HEK293 (cell line): ENCODE measurements around the gene PIWIL1.

Source experiments
- CTCF ChIA-PET: fragments of 350-600 bp; formaldehyde crosslinking; extraction: SDS; loops from one replicate; lab custom pipeline; 2021; ENCODE audit warnings: antibody characterized with exemption; lab: Yijun Ruan, JAX
- POLR2A ChIA-PET: fragments of 300-600 bp; formaldehyde crosslinking; extraction: SDS; loops from one replicate; lab custom pipeline; 2020; ENCODE audit warnings: antibody characterized with exemption, inconsistent platforms; lab: Yijun Ruan, JAX
- H3K27ac ChIP-seq: fragments of 200-500 bp; sonication (Bioruptor generic); 2 replicates; pipeline ENCODE4 v1.5.1; 2014; ENCODE audit warnings: low read depth, low read length, control low read depth, inconsistent platforms; ENCODE audit errors: extremely low read depth
- H3K36me3 ChIP-seq, 2 experiments: fragments of 200-500 bp in 1 of 2; sonication (Bioruptor generic) in 1 of 2; 1 replicate in 1 of 2; 2 replicates in 1 of 2; pipeline ENCODE4 v1.5.1; 2014 to 2017; ENCODE audit warnings: inconsistent platforms in 2 of 2, low read length in 2 of 2; ENCODE audit not compliant: control insufficient read depth in 2 of 2, insufficient read depth in 1 of 2
- H3K4me1 ChIP-seq: fragments of 200-500 bp; sonication (Bioruptor generic); 2 replicates; pipeline ENCODE4 v1.5.1; 2014; ENCODE audit warnings: mild to moderate bottlenecking, low read length, inconsistent platforms; ENCODE audit not compliant: control insufficient read depth, insufficient read depth
- H3K4me3 ChIP-seq: 2 replicates; pipeline ENCODE4 v1.5.1; 2011; ENCODE audit warnings: low read depth, mild to moderate bottlenecking, control low read depth, low read length, moderate library complexity
- H3K9me3 ChIP-seq: fragments of 200-500 bp; sonication (Bioruptor generic); 2 replicates; pipeline ENCODE4 v1.5.1; 2014; ENCODE audit warnings: low read depth, low read length, inconsistent platforms; ENCODE audit not compliant: control insufficient read depth, insufficient read depth
- GFI1B ChIP-seq: fragments of 450-650 bp; formaldehyde crosslinking; IDR thresholded peaks from 2 replicates; pipeline ENCODE4 v1.5.1; 2016; ENCODE audit warnings: missing biosample characterization, missing genetic modification characterization
- HIC1 ChIP-seq: fragments of 450-650 bp; formaldehyde crosslinking; IDR thresholded peaks from 2 replicates; pipeline ENCODE4 v1.5.1; 2016; ENCODE audit warnings: missing biosample characterization, missing genetic modification characterization
- IKZF3 ChIP-seq: fragments of 450-650 bp; IDR thresholded peaks from 2 replicates; pipeline ENCODE4 v1.5.0; 2018; ENCODE audit warnings: missing biosample characterization, mild to moderate bottlenecking, missing genetic modification characterization, moderate library complexity
- MYNN ChIP-seq: fragments of 450-650 bp; formaldehyde crosslinking; IDR thresholded peaks from 2 replicates; pipeline ENCODE4 v1.5.1; 2016; ENCODE audit warnings: missing biosample characterization, missing genetic modification characterization, borderline replicate concordance
- TCF7L2 ChIP-seq: IDR thresholded peaks from 2 replicates; pipeline ENCODE4 v1.6.1; 2011; ENCODE audit warnings: low read depth, mild to moderate bottlenecking, inconsistent platforms, low read length, moderate library complexity, borderline replicate concordance
- ZBTB1 ChIP-seq: fragments of 450-650 bp; formaldehyde crosslinking; IDR thresholded peaks from 2 replicates; pipeline ENCODE4 v1.5.1; 2016; ENCODE audit warnings: missing biosample characterization, missing genetic modification characterization
- ZBTB21 ChIP-seq: fragments of 450-650 bp; formaldehyde crosslinking; IDR thresholded peaks from 2 replicates; pipeline ENCODE4 v1.5.1; 2017; ENCODE audit warnings: missing biosample characterization, missing genetic modification characterization
- ZBTB49 ChIP-seq: fragments of 450-650 bp; formaldehyde crosslinking; IDR thresholded peaks from 2 replicates; pipeline ENCODE4 v1.5.1; 2016; ENCODE audit warnings: missing biosample characterization, missing genetic modification characterization, low read depth
- ZNF155 ChIP-seq: fragments of 450-650 bp; formaldehyde crosslinking; IDR thresholded peaks from 2 replicates; pipeline ENCODE4 v1.5.1; 2016; ENCODE audit warnings: missing biosample characterization, missing genetic modification characterization
- ZNF2 ChIP-seq: fragments of 450-650 bp; formaldehyde crosslinking; IDR thresholded peaks from 2 replicates; pipeline ENCODE4 v1.5.1; 2016; ENCODE audit warnings: missing biosample characterization, missing genetic modification characterization
- ZNF211 ChIP-seq: fragments of 450-650 bp; formaldehyde crosslinking; IDR thresholded peaks from 2 replicates; pipeline ENCODE4 v1.5.1; 2016; ENCODE audit warnings: low read depth, missing biosample characterization, missing genetic modification characterization
- ZNF311 ChIP-seq: fragments of 450-650 bp; formaldehyde crosslinking; IDR thresholded peaks from 2 replicates; pipeline ENCODE4 v1.5.1; 2017; ENCODE audit warnings: missing biosample characterization, missing genetic modification characterization, borderline replicate concordance
- ZNF324 ChIP-seq: fragments of 450-650 bp; formaldehyde crosslinking; IDR thresholded peaks from 2 replicates; pipeline ENCODE4 v1.5.1; 2016; ENCODE audit warnings: missing biosample characterization, missing genetic modification characterization
- ZNF398 ChIP-seq: fragments of 450-650 bp; formaldehyde crosslinking; IDR thresholded peaks from 2 replicates; pipeline ENCODE4 v1.5.1; 2017; ENCODE audit warnings: missing biosample characterization, missing genetic modification characterization
- ZNF433 ChIP-seq: fragments of 450-650 bp; formaldehyde crosslinking; IDR thresholded peaks from 2 replicates; pipeline ENCODE4 v1.5.1; 2016; ENCODE audit warnings: missing biosample characterization, missing genetic modification characterization, low read depth
- ZNF501 ChIP-seq: fragments of 450-650 bp; formaldehyde crosslinking; IDR thresholded peaks from 2 replicates; pipeline ENCODE4 v1.5.1; 2016; ENCODE audit warnings: missing biosample characterization, missing genetic modification characterization
- ZNF76 ChIP-seq: fragments of 450-650 bp; formaldehyde crosslinking; IDR thresholded peaks from 2 replicates; pipeline ENCODE4; 2016; ENCODE audit warnings: low read depth, missing biosample characterization, missing genetic modification characterization, borderline replicate concordance
- ZSCAN23 ChIP-seq: fragments of 450-650 bp; formaldehyde crosslinking; IDR thresholded peaks from 2 replicates; pipeline ENCODE4 v1.5.1; 2016; ENCODE audit warnings: missing biosample characterization, missing genetic modification characterization

The PIWIL1 gene

GRCh38 chr12:130288206-130288605 lies 49.5 kb upstream of the PIWIL1 start:
- no peaks in the 10 kb centered on the region for H3K36me3 ChIP-seq
- TF ChIP-seq MYNN (tag by site-specific recombination) (no peak), ZBTB1 (tag by site-specific recombination) (no peak), ZNF211 (no peak), ZNF433 (tag by site-specific recombination) (no peak), ZBTB21 (tag by site-specific recombination) (no peak)
- POLR2A ChIA-PET, result no interaction called here
- H3K4me3 ChIP-seq, result no peak overlapping the region
- H3K9me3 ChIP-seq, result no peaks in the 10 kb centered on the region
- CTCF ChIA-PET, result no interaction called here
- no peaks in the 10 kb centered on the region for H3K4me1 ChIP-seq
- no peak overlapping the region for H3K27ac ChIP-seq

GRCh38 chr12:130288691-130289090 lies 49.0 kb upstream of the PIWIL1 start:
- H3K36me3 ChIP-seq, result no peaks in the 10 kb centered on the region
- POLR2A ChIA-PET, result no interaction called here
- H3K4me1 ChIP-seq, result no peaks in the 10 kb centered on the region
- H3K9me3 ChIP-seq, result no peaks in the 10 kb centered on the region
- CTCF ChIA-PET, result no interaction called here
- TF ChIP-seq ZBTB49 (tag by site-specific recombination), result no peak
- no peak for TF ChIP-seq ZNF324 (tag by site-specific recombination)
- TF ChIP-seq ZNF501 (tag by site-specific recombination), result no peak
- no peak for TF ChIP-seq HIC1 (tag by site-specific recombination)
- TF ChIP-seq ZSCAN23 (tag by site-specific recombination), result no peak
- TF ChIP-seq ZNF76 (tag by site-specific recombination), result no peak
- TF ChIP-seq IKZF3 (tag by site-specific recombination), result no peak
- no peak for TF ChIP-seq GFI1B (tag by site-specific recombination)
- no peak for TF ChIP-seq ZNF155
- TF ChIP-seq ZNF2 (tag by site-specific recombination), result no peak
- TF ChIP-seq TCF7L2, result no peak
- TF ChIP-seq ZNF311 (tag by site-specific recombination), result no peak
- no peak for TF ChIP-seq ZNF398 (tag by site-specific recombination)
- TF ChIP-seq, all 188 proteins: peak for 0
- Histone ChIP-seq H3K4me3 (no peak overlapping the region), H3K27ac (no peak overlapping the region)
